H1 (cell line): ENCODE measurements around the gene RREB1. TPM values are rescaled to one million over a fixed set of nuclear protein-coding genes. Genes with fewer than 3 reads are reported as not detected.

Experiments
- CTCF ChIA-PET: fragments of 300-600 bp; sonication (Branson Sonifier 250); formaldehyde crosslinking; loops from one replicate; lab custom pipeline; 2021; ENCODE audit not compliant: partially characterized antibody; lab: Charles Lee
- POLR2A ChIA-PET: fragments of 300-600 bp; sonication (Branson Sonifier 250); formaldehyde crosslinking; loops from one replicate; lab custom pipeline; 2021; ENCODE audit warnings: inconsistent platforms; ENCODE audit not compliant: partially characterized antibody; lab: Charles Lee
- DNase-seq, 2 experiments: peaks; one replicate each; pipeline versions ENCODE4 v3.0.0 to v3.0.0-alpha.2; 2010 to 2022; ENCODE audit warnings: low spot score in 2 of 2, low read depth in 1 of 2, mixed read lengths in 1 of 2
- FAIRE-seq: peaks from 2 replicates; lab custom pipeline; 2011; peaks lifted over from hg19 to GRCh38; lab: Jason Lieb, UNC
- H2AFZ ChIP-seq: 2 replicates; pipeline ENCODE4 v1.8.1; 2012; ENCODE audit warnings: low read length, inconsistent platforms
- H2AK5ac ChIP-seq: 2 replicates; pipeline ENCODE4 v1.6.1; 2013; ENCODE audit warnings: low read depth, low read length
- H2BK120ac ChIP-seq: replicated peaks from 2 replicates; pipeline ENCODE3; 2013; ENCODE audit warnings: low read depth, low read length, inconsistent platforms
- H2BK12ac ChIP-seq: 2 replicates; pipeline ENCODE4 v1.6.1; 2013; ENCODE audit warnings: low read depth, low read length
- H2BK15ac ChIP-seq: 2 replicates; pipeline ENCODE4 v1.6.1; 2013; ENCODE audit warnings: low read length
- H2BK20ac ChIP-seq: 2 replicates; pipeline ENCODE4 v1.6.1; 2013; ENCODE audit warnings: low read length
- H2BK5ac ChIP-seq: 2 replicates; pipeline ENCODE4 v1.6.1; 2013; ENCODE audit warnings: low read depth, low read length
- H3K14ac ChIP-seq: 2 replicates; pipeline ENCODE4 v1.6.1; 2013; ENCODE audit warnings: inconsistent platforms; ENCODE audit not compliant: insufficient read length
- H3K18ac ChIP-seq: 2 replicates; pipeline ENCODE4 v1.6.1; 2013; ENCODE audit warnings: low read length; ENCODE audit errors: extremely low read depth
- H3K23ac ChIP-seq: 2 replicates; pipeline ENCODE4 v1.6.1; 2013; ENCODE audit warnings: inconsistent platforms; ENCODE audit not compliant: insufficient read length
- H3K23me2 ChIP-seq: 2 replicates; pipeline ENCODE4 v1.6.1; 2013; ENCODE audit warnings: low read depth, low read length
- H3K27ac ChIP-seq: 2 replicates; pipeline ENCODE4 v1.6.1; 2011; ENCODE audit warnings: low read depth, low read length, inconsistent platforms
- H3K27me3 ChIP-seq, 4 experiments: replicated peaks in 1 of 4; 1 replicate in 1 of 4; 2 replicates in 3 of 4; pipeline versions ENCODE4 v1.6.1 to v1.8.1; 2011 to 2013; ENCODE audit warnings: low read length in 3 of 4, mild to moderate bottlenecking in 3 of 4, inconsistent platforms in 2 of 4, mixed read lengths in 2 of 4, moderate library complexity in 1 of 4; ENCODE audit not compliant: control insufficient read depth in 3 of 4, insufficient read depth in 3 of 4; ENCODE audit errors: extremely low read depth in 1 of 4
- H3K36me3 ChIP-seq, 4 experiments: 2 replicates each; pipeline versions ENCODE4 v1.6.1 to v1.8.1; 2011 to 2013; ENCODE audit warnings: mild to moderate bottlenecking in 4 of 4, low read length in 3 of 4, moderate library complexity in 2 of 4, control low read depth in 1 of 4, inconsistent platforms in 1 of 4; ENCODE audit not compliant: insufficient read depth in 4 of 4, control insufficient read depth in 2 of 4
- H3K4ac ChIP-seq: replicated peaks from 2 replicates; pipeline ENCODE3; 2013; ENCODE audit warnings: low read length, low read depth, mixed read lengths, inconsistent platforms; ENCODE audit not compliant: insufficient read length
- H3K4me1 ChIP-seq, 4 experiments: replicated peaks in 1 of 4; 1 replicate in 1 of 4; 2 replicates in 3 of 4; pipeline versions ENCODE4 v1.6.1 to v1.8.1; 2011 to 2013; ENCODE audit warnings: low read length in 3 of 4, inconsistent platforms in 2 of 4, mixed read lengths in 1 of 4; ENCODE audit not compliant: insufficient read depth in 4 of 4, control insufficient read depth in 3 of 4
- H3K4me2 ChIP-seq, 2 experiments: 2 replicates each; pipeline versions ENCODE4 v1.6.1 to v1.8.1; 2011 to 2013; ENCODE audit warnings: low read depth in 2 of 2, low read length in 2 of 2, control low read depth in 1 of 2, inconsistent platforms in 1 of 2, mild to moderate bottlenecking in 1 of 2; ENCODE audit not compliant: insufficient read depth in 1 of 2
- H3K4me3 ChIP-seq, 4 experiments: fragments of 200-600, 300-600 bp in 1 of 4; sonication (generic), shearing (Covaris generic), sonication (Bioruptor Twin) in 1 of 4; 2 replicates each; pipeline versions ENCODE4 v1.5.1 to v1.8.1; 2011 to 2016; ENCODE audit warnings: low read length in 4 of 4, low read depth in 3 of 4, control low read depth in 2 of 4, inconsistent platforms in 2 of 4, mild to moderate bottlenecking in 2 of 4, mixed read lengths in 1 of 4, moderate library complexity in 1 of 4; ENCODE audit not compliant: insufficient read depth in 2 of 4; ENCODE audit errors: extremely low read depth in 1 of 4
- H3K56ac ChIP-seq: replicated peaks from 2 replicates; pipeline ENCODE3; 2013; ENCODE audit warnings: low read depth, mild to moderate bottlenecking, mixed read lengths, low read length, inconsistent platforms; ENCODE audit not compliant: insufficient read length
- H3K79me1 ChIP-seq: 2 replicates; pipeline ENCODE4 v1.6.1; 2013; ENCODE audit warnings: low read depth, low read length, control low read depth
- H3K79me2 ChIP-seq, 2 experiments: 2 replicates each; pipeline versions ENCODE4 v1.6.1 to v1.8.1; 2012 to 2013; ENCODE audit warnings: low read length in 2 of 2, mild to moderate bottlenecking in 2 of 2, inconsistent platforms in 1 of 2; ENCODE audit not compliant: insufficient read depth in 2 of 2, control insufficient read depth in 1 of 2
- H3K9ac ChIP-seq, 4 experiments: replicated peaks in 1 of 4; 1 replicate in 1 of 4; 2 replicates in 3 of 4; pipeline versions ENCODE4 v1.6.1 to v1.8.1; 2011 to 2013; ENCODE audit warnings: low read depth in 3 of 4, low read length in 3 of 4, control low read depth in 2 of 4, mild to moderate bottlenecking in 2 of 4, moderate library complexity in 2 of 4, inconsistent platforms in 1 of 4; ENCODE audit errors: extremely low read depth in 1 of 4
- H3K9me3 ChIP-seq, 2 experiments: 2 replicates each; pipeline versions ENCODE4 v1.6.1 to v1.8.1; 2012 to 2013; ENCODE audit warnings: mild to moderate bottlenecking in 2 of 2, moderate library complexity in 2 of 2, control low read depth in 1 of 2, inconsistent platforms in 1 of 2, low read depth in 1 of 2, low read length in 1 of 2, mixed read lengths in 1 of 2; ENCODE audit not compliant: insufficient read depth in 2 of 2
- H4K20me1 ChIP-seq, 2 experiments: replicated peaks in 1 of 2; 2 replicates each; pipeline versions ENCODE3 to v1.8.1; 2011 to 2013; ENCODE audit warnings: inconsistent platforms in 2 of 2, low read length in 2 of 2, mild to moderate bottlenecking in 1 of 2; ENCODE audit not compliant: insufficient read depth in 2 of 2, control insufficient read depth in 1 of 2
- H4K5ac ChIP-seq: 2 replicates; pipeline ENCODE4 v1.6.1; 2013; ENCODE audit warnings: low read length, low read depth, mixed read lengths, inconsistent platforms; ENCODE audit not compliant: insufficient read length
- H4K8ac ChIP-seq: 2 replicates; pipeline ENCODE4 v1.8.0; 2013; ENCODE audit warnings: mild to moderate bottlenecking, moderate library complexity, low read length, inconsistent platforms; ENCODE audit not compliant: insufficient read depth; ENCODE audit errors: extremely low read depth
- H4K91ac ChIP-seq: replicated peaks from 2 replicates; pipeline ENCODE3; 2013; ENCODE audit warnings: low read length, mixed read lengths, inconsistent platforms; ENCODE audit not compliant: insufficient read length
- CREB1 ChIP-seq: IDR thresholded peaks from 2 replicates; pipeline ENCODE4 v1.6.1; 2012; ENCODE audit warnings: inconsistent platforms
- FOSL1 ChIP-seq: IDR thresholded peaks from 2 replicates; pipeline ENCODE4 v1.6.1; 2011; ENCODE audit warnings: mild to moderate bottlenecking, low read depth, low read length, moderate library complexity; ENCODE audit not compliant: insufficient read depth
- RNF2 ChIP-seq: fragments of 200-900, 300-1000 bp; sonication (generic); IDR thresholded peaks from 2 replicates; pipeline ENCODE4 v1.7.1; 2016; ENCODE audit warnings: borderline replicate concordance, low read depth, mild to moderate bottlenecking, antibody characterized with exemption, low read length; ENCODE audit not compliant: poor library complexity, severe bottlenecking; ENCODE audit errors: missing control alignments
- TAF7 ChIP-seq: optimal IDR thresholded peaks from 2 replicates; pipeline ENCODE3; 2011; ENCODE audit warnings: low read depth, mild to moderate bottlenecking, inconsistent platforms, low read length, moderate library complexity, borderline replicate concordance
- WGBS, 2 experiments: shearing (Covaris generic) in 1 of 2; methylation state at CpG; one replicate each; pipeline versions ENCODE4 v1.1.6 to v1.1.7; 2013 to 2015; ENCODE audit warnings: low lambda C conversion rate in 2 of 2, mixed read lengths in 2 of 2, inconsistent platforms in 1 of 2, low coverage in 1 of 2, missing lambda C conversion rate in 1 of 2; ENCODE audit not compliant: insufficient replicate concordance in 2 of 2, insufficient coverage in 1 of 2, insufficient read length in 1 of 2; ENCODE audit errors: extremely low coverage in 1 of 2, missing lambda C conversion rate in 1 of 2; 5-methylcytosine and 5-hydroxymethylcytosine counted together
- polyA plus RNA-seq, 7 experiments: library from polyadenylated mRNA; depleted of rRNA in 3 of 7; stranded (reverse) in 5 of 7; unstranded in 2 of 7; fragments of >200 nt in 5 of 7; fragments of 200-250 nt in 2 of 7; gene quantifications; 1 replicate in 5 of 7; 2 replicates in 1 of 7; 4 replicates in 1 of 7; pipeline versions ENCODE4 v1.2.1 to v1.2.3, GENCODE V29; 2011 to 2013; ENCODE audit warnings: missing spikeins in 2 of 7, mixed read lengths in 2 of 7
- total RNA-seq: library from RNA; stranded (reverse); fragmentation: NEBNext Ultra II Directional; extraction: Animal tissue kit (Norgen Biotek cat#: 25700); gene quantifications from 2 replicates; pipeline ENCODE4 v1.2.1, GENCODE V29; 2021
- TF ChIP-seq, protein P1 (sequence below): IDR thresholded peaks from 2 replicates; pipeline ENCODE4 v1.6.1; 2012; ENCODE audit warnings: inconsistent platforms

Gene RREB1
- total and polyA plus RNA-seq, 2 of the 8 experiments (the other 6 are each of a cell fraction or from before 2014, with no cell fraction given), result 3.9 to 34.7 TPM

DNA sequence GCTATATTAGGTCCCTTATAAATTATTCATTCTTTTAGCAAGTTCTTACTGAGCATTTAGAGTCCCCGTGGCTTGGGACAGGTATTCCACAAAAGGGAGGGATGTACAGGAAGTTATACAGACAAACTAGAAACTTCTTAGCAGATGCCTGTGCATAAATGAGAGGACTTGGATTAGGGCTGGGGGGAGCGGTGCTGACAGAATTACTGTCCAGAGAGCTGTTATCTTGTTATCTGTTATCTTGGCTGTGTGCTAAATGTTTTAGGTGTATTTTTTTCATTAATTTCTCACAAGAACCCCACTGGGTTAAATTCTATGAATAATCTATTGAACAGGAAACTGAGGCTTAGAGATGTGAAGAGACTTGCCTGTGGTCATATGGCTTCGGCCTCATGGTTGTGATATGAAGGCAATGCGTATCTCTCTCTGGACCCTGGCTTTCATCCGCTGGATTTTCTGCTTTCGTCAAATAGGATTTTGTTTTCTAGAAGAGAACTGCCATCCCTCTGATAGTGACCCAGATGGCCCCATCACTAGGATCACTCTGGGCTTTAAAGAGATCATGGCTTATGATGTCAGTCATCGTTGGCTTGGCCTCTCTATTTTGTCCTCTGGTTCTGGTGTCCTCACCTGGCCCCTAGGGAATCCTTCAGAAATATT is 32.3 kb upstream of the RREB1 start:
- Histone ChIP-seq H3K36me3 (no peaks in the 10 kb centered on the region), H4K20me1 (no peaks in the 10 kb centered on the region), H3K4me2 (no peak overlapping the region), H3K56ac (no peak overlapping the region), H2BK15ac (no peak overlapping the region), H3K18ac (no peak overlapping the region), H2AK5ac (no peak overlapping the region), H2BK5ac (no peak overlapping the region), H3K79me1 (no peaks in the 10 kb centered on the region), H3K23ac (no peak overlapping the region), H3K79me2 (no peaks in the 10 kb centered on the region), H4K8ac (no peak overlapping the region), H2BK20ac (no peak overlapping the region), H3K4me1 (no peaks in the 10 kb centered on the region), H3K9ac (no peak overlapping the region), H3K14ac (no peak overlapping the region), H3K9me3 (no peaks in the 10 kb centered on the region), H3K4me3 (no peak overlapping the region), H3K23me2 (no peaks in the 10 kb centered on the region), H2BK120ac (no peak overlapping the region), H3K27ac (no peak overlapping the region), H4K5ac (no peak overlapping the region), H2AFZ (no peak overlapping the region), H3K27me3 (no peaks in the 10 kb centered on the region), H2BK12ac (no peak overlapping the region), H3K4ac (no peak overlapping the region), H4K91ac (no peak overlapping the region)
- ChIA-PET POLR2A (no interaction called here), CTCF (no interaction called here)
- FAIRE-seq (no peak), DNase-seq (no peak)
- 94% methylated on average over 7 of the region's 7 CpGs; no CpG with 5 or more reads in 1 of the 2 experiments for WGBS, 2 experiments
- TF ChIP-seq TAF7, result no peak
- TF ChIP-seq CREB1, result no peak
- TF ChIP-seq FOSL1, result no peak
- TF ChIP-seq RNF2, result no peak
- TF ChIP-seq, protein P1, sequence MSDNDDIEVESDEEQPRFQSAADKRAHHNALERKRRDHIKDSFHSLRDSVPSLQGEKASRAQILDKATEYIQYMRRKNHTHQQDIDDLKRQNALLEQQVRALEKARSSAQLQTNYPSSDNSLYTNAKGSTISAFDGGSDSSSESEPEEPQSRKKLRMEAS, result no peak
